GM21390 (cell line): ENCODE results near the gene TAPBP.
"Not testable (repeated sequence)": the region's sequence is repeated elsewhere in the genome, so short reads cannot be mapped to it uniquely, and the experiment has no call there.

Experiments used
- ATAC-seq: cut with Tn5 transposase; IDR thresholded peaks from one replicate; pipeline ENCODE4 v1.9.1; 2021; ENCODE audit not compliant: unreplicated experiment

The TAPBP gene

DNA sequence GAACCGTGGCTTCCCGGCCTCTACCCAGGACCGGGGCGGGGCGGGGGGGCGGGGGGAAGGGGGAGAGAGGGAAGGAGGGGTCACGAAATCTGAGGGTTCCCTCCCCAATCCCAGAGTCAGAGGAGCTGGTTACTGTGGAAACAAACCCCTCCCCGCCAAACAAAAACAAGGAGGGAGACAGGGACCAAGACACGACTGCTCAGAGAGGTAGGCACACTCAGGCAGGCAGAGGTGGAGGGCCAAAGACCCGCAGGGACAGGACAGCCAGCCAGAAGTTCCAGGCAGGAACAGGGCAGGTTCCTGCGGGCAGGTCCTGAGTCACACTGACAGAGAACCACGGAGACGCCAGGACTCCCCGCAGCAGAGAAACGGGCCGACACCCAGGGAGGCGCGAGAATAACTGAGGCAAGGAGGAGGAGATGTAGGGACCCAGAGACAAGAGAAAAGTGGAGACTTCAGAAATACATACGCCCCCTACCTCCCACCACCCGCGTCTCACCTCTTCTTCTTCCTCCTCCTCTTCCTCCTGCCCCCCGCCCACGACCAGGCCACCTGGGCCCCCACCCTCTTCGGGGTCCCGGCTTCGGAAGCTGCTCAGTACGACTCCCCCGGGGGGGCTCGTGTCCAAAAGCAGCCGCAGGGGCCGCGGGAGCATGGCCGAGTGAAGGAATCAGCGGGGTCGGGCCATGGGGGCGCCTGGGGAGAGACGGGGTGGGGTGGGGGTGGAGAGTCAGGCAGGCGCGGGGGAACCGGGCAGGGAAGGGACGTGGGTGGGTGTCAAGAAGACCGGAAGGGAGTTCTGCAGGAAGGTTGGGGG, 15.7 kb downstream of the TAPBP start:
- ATAC-seq, result no peak

DNA sequence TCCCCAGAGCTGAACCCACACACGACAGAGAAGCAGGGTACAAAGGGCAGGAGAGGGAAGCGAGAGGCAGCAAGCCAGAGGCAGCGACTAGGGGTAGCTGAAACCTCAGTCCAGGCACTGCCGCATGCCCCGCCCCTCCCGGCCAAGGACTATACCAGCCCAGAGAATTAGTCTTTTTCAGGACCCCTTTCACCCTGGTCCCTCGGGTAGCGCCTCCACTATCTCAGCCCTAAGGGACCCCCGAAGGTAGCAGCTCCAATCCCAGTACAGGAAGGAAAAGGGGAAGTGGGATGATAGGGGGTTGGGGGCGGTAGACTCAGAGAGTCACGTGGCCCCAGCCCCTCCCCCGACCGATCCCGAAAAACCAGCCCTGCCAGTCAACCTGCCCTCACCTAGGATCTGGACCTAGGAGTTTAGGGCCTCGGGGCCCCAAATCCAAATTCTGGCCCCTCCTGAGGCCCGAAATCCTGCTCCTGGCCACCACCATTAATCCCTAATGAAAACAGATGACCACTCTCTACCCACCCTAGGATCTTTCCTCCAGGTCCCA, 16.4 kb downstream of the TAPBP start:
- ATAC-seq, result no peak

DNA sequence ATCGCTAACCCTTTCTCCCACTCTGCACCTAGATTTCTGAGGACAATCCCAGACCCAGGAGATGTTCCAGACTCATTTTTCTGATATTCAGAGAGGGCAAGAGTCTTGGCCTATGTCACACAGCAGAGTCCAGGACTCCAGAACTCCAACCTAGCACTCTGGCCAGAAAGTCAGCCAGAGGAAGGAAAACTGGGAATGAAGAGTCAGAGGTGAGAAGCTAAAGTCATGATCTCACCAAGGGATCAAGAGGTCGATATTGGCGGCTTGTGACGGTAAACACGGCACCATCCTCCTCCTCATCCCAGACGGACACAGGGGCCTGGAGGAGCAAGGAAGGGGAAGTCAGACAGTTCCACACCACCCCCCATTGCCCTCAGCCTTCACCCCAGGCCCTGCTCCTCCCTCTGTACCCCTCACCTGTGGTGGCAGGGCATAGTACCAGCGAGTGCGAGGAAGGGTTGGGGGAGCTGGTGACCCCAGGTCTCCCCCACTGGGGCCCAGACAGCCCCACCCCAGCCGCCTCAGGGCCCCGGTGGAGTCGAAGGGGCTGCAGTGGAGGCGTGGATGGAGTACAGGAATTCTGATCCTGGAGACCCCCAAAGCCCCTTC, 17.0 kb downstream of the TAPBP start:
- ATAC-seq, result no peak

DNA sequence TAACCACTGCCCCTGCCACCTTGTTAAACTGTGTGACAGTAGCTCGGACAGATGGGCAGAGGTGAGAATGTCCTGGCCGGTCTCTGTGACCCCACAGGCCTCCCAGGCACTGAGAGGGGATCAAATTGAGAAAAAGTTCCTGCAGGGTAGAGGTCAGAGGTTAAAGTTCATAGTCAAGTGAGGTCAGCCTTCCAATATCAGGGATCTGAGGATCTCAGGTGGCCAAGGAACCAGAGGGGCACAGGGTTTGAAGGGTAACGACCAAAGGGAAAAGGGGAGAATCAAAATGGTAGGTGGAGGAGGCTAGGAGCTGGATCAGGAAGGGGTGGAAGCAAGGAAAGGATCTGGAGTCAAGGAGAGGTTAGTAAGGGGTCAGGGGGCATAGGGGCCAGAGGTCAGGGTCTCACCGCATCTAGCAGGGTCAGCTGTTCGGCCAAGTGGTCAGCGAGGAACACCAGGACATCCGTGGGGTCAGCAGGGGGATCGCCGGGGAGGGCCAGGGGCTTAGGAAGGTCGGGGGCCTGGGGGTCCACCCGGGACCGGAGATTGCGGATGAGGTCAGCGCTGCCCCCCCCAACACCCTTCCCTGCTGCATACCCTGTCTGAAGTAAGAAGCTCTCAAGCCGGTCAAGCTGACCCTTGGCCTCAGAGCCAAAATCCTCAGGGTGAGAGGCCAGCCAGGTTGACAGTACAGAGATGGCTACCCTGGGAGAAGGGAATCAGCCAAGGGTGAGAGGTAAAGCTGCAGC, 18.1 kb downstream of the TAPBP start:
- ATAC-seq, result no peak

DNA sequence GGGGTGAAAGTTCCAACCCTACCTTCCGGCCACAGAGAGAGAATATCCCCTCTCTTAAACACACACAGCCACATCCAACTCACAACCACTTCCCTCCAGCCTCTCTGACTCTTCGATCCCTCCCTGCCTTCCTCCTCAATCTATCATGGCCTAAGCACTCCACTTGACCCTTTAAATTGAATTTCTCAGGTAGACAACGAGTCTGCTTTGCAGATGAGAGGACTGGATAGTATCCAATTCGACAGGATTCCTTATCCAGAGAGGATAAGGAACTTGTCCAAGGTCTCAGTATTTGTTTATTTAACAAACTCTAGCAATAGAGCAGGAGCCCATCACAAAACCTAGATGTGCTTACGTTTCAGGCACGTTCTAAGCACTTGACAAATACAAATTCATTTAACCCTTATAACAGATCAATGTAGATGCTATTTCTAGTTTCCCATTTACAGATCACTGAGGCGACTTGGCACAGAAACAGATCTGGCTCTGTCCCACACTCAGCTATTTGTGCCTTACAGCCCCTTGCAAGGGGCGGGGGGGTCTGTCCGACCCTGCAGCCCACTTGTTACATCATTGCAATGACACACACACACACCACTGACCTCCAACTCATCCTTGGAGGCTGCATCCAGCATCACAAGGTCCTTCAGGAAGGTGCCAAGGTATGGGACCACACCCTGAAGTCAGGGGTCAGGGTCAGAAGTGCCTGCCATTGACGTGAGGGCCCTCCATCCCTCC, 19.6 kb downstream of the TAPBP start:
- ATAC-seq, result no peak

DNA sequence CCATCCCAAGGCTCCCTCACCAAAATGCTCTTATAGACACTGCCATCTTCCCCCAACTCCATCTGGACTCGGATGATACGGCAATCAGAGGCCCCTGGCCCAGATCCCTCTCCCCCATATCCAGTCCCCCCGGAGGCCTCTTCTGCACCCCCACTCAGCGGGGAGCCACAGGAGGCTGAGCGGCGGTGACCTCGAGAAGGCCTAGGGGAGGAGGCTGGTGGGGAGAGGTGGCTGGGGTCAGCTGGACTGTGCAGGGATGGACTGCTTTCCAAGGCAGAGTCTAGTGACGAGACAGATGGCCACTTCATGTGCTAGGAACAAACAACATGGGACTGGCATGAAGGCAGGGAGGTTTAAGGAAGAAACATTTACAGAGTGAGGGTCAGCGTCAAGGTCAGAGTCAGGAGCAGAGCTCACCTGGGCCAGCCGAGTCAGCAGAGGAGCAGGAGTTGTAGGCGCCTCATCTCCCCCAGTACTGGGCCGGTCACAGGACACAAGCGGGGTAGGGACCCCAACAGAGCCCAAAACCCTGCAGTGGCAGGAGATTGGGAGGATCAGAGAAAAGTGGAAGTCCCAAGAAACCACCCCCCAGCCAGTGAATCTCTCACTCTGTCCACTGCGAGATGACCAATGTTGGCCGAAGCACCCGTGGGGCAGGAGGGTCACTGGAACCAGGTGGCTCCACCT, 20.7 kb downstream of the TAPBP start:
- no peak for ATAC-seq

DNA sequence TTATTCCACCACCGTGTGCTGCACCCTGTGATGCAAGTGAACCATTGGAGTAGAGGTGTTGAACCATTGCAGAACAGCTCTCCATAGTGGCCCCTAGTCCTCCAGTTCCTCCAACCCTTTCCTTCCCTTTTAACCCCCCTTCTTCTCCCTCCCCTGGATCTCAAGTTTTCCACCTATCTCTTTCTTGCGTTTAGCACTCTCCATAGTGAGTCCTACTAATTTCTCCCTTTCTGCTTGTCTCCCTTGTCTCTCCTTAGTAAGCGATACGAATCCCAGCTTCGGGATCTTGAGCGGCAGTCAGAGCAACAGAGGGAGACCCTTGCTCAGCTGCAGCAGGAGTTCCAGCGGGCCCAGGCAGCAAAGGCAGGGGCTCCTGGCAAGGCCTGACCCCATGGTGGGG, 23.4 kb downstream of the TAPBP start:
- ATAC-seq, result no peak

DNA sequence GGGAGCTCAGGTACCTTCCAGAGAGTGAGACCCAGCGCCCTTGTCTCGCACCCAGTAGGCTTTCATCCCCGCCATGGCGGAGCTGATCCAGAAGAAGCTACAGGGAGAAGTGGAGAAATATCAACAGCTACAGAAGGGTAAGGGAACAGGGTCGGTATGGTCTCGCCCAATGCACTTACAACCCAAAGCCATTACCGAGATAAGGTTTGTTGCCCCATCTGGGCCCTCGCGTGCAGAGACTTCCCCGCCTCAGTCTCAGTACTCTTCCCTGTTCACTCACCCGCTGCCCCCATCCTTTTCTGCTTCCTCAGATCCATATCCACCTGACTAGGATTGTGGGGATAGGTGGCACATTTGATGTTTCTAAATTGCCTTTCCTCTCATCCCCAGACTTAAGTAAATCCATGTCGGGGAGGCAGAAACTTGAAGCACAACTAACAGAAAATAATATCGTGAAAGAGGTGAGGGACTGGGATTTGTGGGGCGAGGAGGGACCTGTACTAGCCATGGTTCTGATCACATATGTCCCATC, 24.0 kb downstream of the TAPBP start:
- no peak for ATAC-seq

DNA sequence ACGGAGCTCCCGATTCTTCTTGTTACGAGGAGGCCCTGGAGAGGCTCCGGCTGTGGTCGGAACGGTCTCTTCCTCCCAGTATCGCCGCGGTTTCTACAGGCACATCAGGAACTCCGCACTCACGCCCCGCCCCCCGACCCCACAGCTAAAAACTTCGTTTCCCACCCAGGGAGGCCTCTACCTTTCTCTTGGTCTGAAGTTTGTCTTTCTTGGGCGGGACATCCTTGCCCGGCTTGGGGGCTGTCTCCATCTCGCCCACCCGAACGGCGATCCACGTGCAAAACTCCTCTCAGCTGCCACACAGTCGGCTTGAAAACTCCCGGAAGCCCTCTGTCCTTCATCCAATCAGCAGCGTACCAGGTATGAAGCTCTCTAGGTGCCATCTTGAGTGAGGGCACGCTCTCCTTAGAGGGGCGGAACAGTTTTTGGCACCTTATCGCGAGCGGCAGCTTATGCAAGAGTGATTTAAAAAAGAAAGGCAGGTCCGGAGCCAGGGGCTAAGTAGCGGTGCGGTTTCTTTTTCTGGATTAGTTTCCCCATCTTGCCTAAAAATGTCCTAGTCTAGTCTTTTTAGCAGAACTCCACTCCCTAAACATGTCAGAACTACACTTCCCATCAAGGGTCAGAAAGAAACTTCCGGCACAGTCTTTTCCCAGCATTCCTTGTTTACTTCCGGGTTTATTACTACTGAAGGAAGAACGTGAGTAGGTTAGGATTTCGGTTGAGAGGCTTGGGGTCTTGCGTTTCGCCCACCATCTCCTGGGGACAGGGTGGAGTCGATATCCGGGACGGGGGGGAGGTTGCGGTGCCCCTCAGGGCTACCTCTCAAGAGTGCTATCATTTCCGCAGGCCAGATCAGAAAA, 24.7 kb downstream of the TAPBP start, which contains the start of the genes PFDN6 and WDR46:
PFDN6 (plus strand) TSS at position 681 of the 863 bp plus-strand sequence. CDS start 256 bp downstream, outside the sequence.
WDR46 (minus strand) TSS at position 319 of the 863 bp plus-strand sequence; CDS start at position 250, 69 bp downstream.
- ATAC-seq, result peak; percentile 84

DNA sequence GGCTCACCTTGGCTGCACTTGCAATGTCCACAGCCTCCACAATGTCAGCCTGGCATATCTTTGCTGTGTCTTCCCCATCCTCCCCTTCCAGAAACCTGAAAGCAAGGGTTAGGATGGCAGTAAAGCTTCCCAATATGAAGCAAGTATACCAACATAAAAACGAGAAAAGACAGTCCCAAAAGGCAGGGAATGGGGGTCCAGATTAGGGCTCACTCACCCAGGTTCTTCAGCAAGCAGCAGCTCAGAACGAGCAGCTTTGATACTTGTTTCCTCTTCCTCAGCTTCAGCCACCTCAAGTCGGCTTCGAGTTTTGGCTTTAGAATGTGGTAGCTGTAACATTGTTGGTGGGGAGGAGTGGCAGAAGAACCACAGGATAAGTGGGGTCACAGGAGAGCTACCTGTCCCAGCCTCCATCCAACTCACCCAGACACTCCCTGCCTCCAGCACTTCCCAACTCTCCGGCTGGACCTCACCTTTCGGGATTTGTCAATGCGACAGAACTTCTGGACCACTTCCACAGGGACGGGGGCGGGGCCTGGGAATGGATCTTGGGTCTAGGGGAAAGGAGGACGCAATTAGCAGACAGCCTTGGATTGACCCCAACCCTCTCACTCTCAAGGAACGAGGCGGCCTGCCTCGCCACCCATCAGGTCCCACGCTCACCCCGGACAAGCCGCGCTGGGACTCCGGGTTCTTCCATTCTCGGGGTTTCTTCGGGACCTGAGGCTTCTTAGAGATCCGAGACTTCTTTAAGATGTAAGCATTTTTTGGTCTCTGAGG, 25.5 kb downstream of the TAPBP start:
- no peak for ATAC-seq

DNA sequence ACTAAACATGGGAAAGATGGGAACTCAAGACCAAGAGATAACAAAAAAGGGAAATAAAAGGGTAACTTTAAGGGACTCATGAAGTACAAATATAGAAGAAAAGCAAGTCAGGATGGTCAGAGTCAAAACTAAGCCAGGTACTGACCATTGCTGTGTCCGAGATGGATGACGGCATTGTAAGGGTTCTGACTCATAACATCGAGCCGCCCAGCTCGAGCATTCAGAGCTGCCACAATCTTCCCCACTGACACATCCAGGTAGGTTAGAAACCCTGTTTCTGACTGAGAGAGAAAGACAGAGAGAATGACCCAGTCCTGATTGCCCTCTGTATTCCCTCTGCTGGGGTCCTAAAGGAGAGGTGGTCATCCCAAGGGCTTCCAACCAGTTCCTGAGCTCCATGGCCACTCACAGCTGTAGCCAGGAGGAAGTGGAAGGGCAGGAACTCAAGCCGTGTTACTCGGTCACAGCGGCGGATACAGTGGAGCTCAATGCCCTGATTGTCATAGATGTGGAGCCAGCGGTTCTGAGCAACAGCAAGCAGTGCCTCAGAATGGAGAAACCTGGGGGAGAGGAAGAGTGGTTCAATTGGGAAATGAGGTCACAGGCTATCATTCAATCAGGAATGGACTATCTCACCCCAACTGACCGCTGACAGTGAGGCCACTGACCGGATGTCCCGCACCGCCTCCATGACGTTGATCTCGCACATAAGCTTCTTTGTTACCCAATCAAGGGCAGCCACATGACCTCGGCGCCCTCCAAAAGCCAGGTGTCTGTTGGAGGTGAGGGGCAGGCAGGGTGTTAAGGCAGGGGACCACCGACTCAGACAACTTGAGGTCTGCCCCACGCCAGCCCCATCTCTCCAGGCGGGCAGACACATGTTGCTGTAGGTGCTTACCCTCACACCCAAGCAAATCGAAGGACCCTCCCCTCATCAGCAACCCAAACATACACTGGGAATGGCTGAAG, 26.6 kb downstream of the TAPBP start:
- ATAC-seq, result no peak

DNA sequence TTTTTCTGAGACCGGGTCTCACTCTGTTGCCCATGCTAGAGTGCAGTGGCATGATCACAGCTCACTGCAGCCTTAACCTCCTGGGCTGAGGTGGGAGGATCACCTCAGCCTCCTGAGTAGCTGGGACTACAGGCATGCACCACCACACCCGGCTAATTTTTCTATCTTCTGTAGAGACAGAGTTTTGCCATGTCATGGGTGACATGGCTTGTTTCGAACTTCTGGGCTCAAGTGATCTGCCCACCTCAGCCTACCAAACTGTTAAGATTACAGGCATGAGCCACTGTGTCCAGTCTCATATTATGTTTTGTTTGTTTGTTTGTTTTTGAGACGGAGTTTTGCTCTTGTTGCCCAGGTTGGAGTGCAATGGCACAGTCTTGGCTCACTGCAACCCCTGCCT, 28.7 kb downstream of the TAPBP start:
- ATAC-seq, result not testable (repeated sequence)

DNA sequence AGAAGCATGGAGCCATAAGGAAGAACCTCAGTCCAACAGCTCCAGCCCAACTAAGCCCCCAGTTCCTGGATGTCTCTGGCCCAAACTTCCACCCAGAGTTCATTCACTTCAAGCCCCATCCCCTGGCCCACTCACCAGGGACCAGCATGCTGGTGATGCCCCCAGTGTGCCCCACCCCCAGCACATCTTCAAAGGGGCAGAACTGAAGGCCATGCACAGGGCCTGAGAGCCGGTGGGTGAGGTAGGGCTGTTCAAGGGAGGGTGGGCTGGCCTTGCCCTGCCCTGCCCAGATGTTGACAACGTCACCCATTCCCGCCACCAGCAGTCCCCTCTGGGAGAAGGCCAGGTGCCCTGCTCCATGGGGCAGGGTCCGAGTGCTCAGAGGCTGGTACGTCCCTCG, 33.3 kb downstream of the TAPBP start:
- ATAC-seq, result no peak

DNA sequence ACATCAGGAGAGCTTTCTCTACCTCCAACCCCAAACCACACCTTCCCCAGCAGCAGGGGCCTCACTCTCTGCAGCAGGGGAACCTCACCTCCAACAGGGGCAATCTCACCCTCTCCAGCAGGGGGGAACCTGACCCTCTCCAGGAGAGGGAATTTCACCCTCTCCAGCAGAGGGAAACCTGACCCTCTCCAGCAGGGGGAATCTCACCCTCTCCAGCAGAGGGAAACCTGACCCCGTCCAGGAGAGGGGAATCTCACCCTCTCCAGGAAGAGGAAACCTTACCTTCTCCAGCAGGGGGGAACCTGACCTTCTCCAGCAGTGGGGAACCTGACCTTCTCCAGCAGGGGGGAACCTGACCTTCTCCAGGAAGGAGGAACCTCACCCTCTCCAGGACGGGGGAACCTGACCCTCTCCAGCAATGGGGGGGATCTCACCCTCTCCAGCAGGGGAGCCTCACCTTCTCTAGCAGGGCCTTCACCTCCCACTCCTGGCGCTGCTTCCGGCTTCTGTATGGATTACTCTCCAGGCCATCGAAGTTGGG, 33.8 kb downstream of the TAPBP start:
- ATAC-seq, result no peak

DNA sequence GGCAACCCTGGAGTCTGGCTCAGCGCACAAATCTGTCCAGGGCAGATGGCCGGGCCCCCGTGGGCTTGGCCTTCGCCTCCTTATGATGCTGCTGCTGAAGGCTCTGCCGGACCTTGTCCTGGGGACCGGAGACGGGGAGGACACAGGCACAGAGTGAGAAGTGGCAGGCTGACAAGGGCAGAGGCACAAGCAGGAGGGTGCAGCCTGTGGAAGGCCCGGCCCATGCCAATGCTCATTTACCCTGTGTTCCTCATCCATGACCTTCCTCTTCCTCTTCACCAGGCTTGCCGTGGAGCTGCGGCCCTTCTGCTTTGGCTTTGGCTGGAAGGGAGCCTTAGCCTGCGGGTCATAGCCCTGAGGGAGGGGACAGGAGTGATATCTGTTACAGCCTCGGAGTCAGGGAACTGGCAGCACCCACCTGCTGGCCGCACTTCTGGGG, 34.6 kb downstream of the TAPBP start:
- no peak for ATAC-seq

DNA sequence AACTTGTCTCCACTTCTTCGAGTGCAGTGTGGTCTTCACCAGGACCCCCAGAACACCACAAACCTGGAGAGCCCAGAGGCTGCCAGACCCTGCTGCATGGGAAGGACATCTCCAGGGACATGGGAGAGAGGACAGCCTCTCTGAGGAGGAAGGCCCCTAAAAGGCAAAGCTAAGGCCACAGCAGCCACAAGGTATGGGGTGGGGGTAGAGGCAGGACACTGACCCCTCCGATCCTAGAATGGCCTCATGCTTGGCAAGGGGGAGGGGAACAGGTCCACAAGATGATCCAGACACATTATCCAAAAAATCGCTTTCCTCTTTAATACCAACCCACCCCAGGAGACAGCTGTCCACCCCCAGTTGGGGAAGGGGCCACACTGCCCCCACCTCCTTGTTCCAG, 35.1 kb downstream of the TAPBP start:
- ATAC-seq, result no peak

DNA sequence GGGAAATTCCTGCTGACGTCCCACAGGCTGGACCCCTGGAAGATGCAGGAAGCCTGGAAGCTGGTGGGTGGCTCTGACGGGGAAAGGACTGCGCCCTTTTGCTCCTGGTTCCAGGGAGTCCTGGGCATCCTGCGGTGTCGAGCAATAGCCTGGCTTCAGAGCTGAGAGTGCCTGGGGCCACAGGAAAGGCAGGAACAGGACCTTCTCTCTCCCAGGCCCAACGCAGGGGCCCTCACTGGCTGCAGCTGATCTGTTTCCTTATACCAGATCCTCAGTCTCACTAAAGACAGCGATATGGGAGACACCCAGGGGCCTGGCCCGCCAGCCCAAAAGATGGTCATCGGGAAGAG, 35.5 kb downstream of the TAPBP start:
- no peak for ATAC-seq
